NOMO-1 treated with DMSO at 0.1 percent for 48 hours (cell line): Measurements from ENCODE around the gene FAM43B.

Experiments used
- DNase-seq: peaks from one replicate; lab custom pipeline; 2025; ENCODE audit not compliant: unreplicated experiment; lab: John Stamatoyannopoulos, UW

Gene FAM43B

GRCh38 chr1:20589331-20590278 lies 37.2 kb downstream of the FAM43B start:
- peak; percentile 31 for DNase-seq

GRCh38 chr1:20590306-20590777 lies 38.0 kb downstream of the FAM43B start:
- DNase-seq, result peak; percentile 79

DNA sequence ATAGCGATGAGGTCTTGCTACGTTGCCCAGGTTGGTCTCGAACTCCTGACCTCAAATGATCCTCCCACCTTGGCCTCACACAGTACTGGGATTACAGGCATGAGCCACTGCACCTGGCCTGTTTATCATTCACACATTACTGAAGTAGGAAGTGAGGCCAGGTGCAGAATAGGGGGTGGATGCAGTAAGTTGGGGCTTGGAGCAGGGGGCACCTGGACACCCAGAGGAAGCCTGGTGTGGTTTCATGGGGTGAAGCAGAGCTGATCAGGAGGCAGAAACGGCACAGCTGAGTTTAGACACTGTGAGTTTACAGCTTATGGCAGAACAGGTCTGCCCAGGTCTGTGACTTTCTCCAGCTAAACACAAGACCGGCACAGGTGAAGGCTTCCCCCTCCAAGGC lies 41.4 kb downstream of the FAM43B start:
- no peak for DNase-seq

DNA sequence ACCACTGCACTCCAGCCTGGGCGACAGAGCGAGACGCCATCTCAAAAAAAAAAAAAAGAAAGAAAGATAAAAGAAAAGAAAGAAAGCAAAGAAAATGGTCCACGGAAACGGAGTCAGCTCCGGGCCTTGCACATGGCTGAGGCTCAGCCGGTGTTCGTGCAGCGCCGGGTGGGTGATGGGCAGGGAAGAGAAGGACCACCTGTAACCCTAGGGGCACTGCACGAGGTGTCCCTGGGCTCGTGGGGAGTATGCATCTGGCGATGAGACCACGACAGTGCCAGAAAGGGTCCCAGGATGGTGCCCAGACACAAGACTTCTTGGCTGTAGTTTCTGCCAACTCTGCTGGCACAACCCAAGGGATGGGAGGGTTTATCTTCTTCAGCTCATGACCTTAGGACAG lies 42.4 kb downstream of the FAM43B start:
- DNase-seq, result no peak

GRCh38 chr1:20596106-20596505 lies 43.7 kb downstream of the FAM43B start:
- no peak for DNase-seq

GRCh38 chr1:20597650-20598049 lies 45.3 kb downstream of the FAM43B start:
- DNase-seq, result peak; percentile 47

- DNase-seq, result no peak
Measured at GRCh38 chr1:20600156-20600555, 47.8 kb downstream of the FAM43B start.

DNA sequence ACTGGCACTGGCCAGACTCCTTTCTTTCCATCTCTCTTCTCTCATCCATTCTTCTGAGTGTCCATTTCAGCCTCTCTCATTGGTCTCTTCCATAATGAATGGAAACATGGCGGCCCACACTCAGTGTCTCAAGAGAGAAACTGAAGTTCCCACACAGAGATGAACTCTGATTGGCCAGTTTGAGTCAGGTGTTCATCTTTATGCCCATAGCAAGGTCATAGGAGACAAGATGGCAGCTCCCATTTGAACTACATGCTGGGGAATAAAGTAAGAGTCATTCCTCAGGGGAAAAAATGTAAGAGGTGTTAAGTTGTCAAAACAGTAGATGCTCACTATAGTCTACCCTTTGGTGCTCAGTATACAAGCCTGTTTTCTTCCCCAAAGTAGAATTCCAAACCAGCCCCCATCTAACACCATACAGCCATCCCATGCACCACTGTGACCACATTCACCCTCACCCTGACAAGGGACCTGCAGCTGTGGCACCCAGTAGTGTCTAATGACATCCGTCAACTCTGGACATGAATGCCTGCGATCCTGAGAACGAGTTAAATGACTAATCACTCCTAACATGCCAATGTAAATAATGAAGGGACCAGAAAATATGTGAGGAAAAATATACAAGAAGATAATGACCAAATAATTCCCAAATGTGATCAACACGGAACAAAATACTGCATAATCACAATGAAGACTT lies 48.9 kb downstream of the FAM43B start:
- no peak for DNase-seq

GRCh38 chr1:20602851-20603450 lies 50.6 kb downstream of the FAM43B start:
- no peak for DNase-seq

DNA sequence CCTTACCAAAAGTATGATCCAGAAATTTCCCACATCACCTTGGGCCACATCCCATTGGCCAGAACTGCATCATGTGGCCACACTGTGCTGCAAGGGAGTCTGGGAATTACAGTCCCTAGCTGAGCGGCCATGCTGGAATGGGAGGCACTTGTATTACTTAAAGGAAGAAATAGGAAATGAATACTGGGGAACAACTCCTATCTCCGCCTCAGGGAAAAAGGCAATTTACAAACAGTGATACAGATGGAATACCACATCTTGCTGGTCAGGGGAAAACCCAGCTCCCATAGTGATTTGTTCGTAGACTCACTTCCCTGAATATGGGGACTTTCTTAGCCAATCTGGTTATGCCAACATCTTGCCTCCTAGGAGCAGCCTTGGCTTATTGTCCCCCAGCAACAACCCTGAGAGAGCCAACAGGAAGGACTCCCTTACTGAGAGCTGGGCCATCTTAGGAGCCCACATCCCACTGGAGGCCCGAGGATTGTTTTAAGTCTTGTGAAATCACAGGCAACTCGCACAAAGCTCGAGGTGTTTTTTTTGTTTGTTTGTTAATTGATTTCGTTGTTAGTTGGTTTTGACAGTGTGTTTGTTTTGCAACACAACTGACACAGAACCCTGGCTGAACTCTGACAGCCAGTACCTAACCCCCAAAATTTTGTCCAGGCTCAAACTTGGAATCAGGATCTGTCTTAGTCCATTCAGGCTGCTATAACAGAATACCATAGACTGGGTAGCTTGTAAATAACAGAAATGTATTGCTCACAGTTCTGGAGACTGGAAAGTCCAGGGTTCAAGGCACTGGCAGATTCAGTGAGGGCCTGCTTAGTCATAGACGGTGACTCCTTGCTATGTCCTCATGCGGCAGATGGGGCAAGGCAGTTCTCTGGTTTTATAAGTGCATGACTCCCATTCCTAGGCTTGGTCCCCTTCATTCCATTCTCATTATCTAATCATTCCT lies 51.4 kb downstream of the FAM43B start:
- DNase-seq, result no peak
